Neural cell (in vitro differentiated cells): ENCODE measurements around the gene POMT2. TPM values are rescaled to one million over a fixed set of nuclear protein-coding genes. Genes with fewer than 3 reads are reported as not detected.

Source experiments
- H2AFZ ChIP-seq: fragments of 200-600, 300-800 bp; sonication (generic), shearing (Covaris generic); 2 replicates; pipeline ENCODE4 v1.6.0; 2014; ENCODE audit warnings: low read depth, mild to moderate bottlenecking, antibody characterized with exemption, low read length, moderate library complexity
- H3F3A ChIP-seq: fragments of 200-600 bp; shearing (Covaris generic); 2 replicates; pipeline ENCODE4 v1.6.1; 2016; ENCODE audit warnings: mild to moderate bottlenecking, moderate library complexity, mixed read lengths, antibody characterized with exemption, low read length; ENCODE audit not compliant: insufficient read depth, poor library complexity, severe bottlenecking
- H3K27ac ChIP-seq: fragments of 200-600, 300-800 bp; sonication (generic), shearing (Covaris generic); 2 replicates; pipeline ENCODE4 v1.5.1; 2014; ENCODE audit warnings: mild to moderate bottlenecking, low read length, moderate library complexity
- H3K27me3 ChIP-seq: fragments of 300-800, 200-600 bp; sonication (generic), shearing (Covaris generic); 2 replicates; pipeline ENCODE4 v1.6.0; 2014; ENCODE audit warnings: mild to moderate bottlenecking, low read depth, low read length, moderate library complexity; ENCODE audit not compliant: insufficient read depth
- H3K36me3 ChIP-seq: fragments of 300-800, 200-600 bp; sonication (generic), shearing (Covaris generic); 2 replicates; pipeline ENCODE4 v1.5.1; 2014; ENCODE audit warnings: mild to moderate bottlenecking, antibody characterized with exemption, low read length, moderate library complexity; ENCODE audit not compliant: insufficient read depth
- H3K4me2 ChIP-seq: fragments of 300-800, 200-600 bp; sonication (generic), shearing (Covaris generic); 2 replicates; pipeline ENCODE4 v1.6.0; 2014; ENCODE audit warnings: mild to moderate bottlenecking, low read length
- H3K4me3 ChIP-seq: fragments of 300-800, 200-600 bp; sonication (generic), shearing (Covaris generic); 2 replicates; pipeline ENCODE4 v1.5.1; 2014; ENCODE audit warnings: mild to moderate bottlenecking, low read length, moderate library complexity
- H3K79me2 ChIP-seq: fragments of 200-600 bp; shearing (Covaris generic); replicated peaks from 2 replicates; pipeline ENCODE4 v1.6.0; 2014; ENCODE audit warnings: mild to moderate bottlenecking, low read length, moderate library complexity; ENCODE audit not compliant: insufficient read depth
- H3K9ac ChIP-seq: fragments of 300-800, 200-600 bp; sonication (generic), shearing (Covaris generic); 2 replicates; pipeline ENCODE4 v1.6.1; 2016; ENCODE audit warnings: mild to moderate bottlenecking, low read length, mixed read lengths
- H3K9me2 ChIP-seq: fragments of 200-600 bp; shearing (Covaris generic); 2 replicates; pipeline ENCODE4 v1.6.1; 2016; ENCODE audit warnings: mild to moderate bottlenecking, low read length, mixed read lengths; ENCODE audit not compliant: insufficient read depth
- H3K9me3 ChIP-seq: fragments of 200-600, 300-800 bp; sonication (generic), shearing (Covaris generic); 2 replicates; pipeline ENCODE4 v1.6.1; 2016; ENCODE audit warnings: mild to moderate bottlenecking, mixed run types, low read length, moderate library complexity, mixed read lengths
- H4K20me1 ChIP-seq: fragments of 200-600 bp; shearing (Covaris generic); 2 replicates; pipeline ENCODE4 v1.6.1; 2016; ENCODE audit warnings: mild to moderate bottlenecking, mixed run types; ENCODE audit not compliant: insufficient read depth
- EP300 ChIP-seq: fragments of 450-650 bp; conservative IDR thresholded peaks from 2 replicates; pipeline ENCODE4 v1.6.1; 2014; ENCODE audit warnings: antibody characterized with exemption, mild to moderate bottlenecking, moderate library complexity; ENCODE audit not compliant: poor library complexity, severe bottlenecking
- EZH2 ChIP-seq: fragments of 200-600, 300-800 bp; shearing (Covaris generic), sonication (generic); IDR thresholded peaks from 2 replicates; pipeline ENCODE4 v1.6.1; 2014; ENCODE audit warnings: antibody characterized with exemption, low read length, borderline replicate concordance, mild to moderate bottlenecking; ENCODE audit not compliant: insufficient read depth, poor library complexity, severe bottlenecking
- MXI1 ChIP-seq: fragments of 450-650 bp; conservative IDR thresholded peaks from 2 replicates; pipeline ENCODE4 v1.6.1; 2014; ENCODE audit warnings: antibody characterized with exemption, mild to moderate bottlenecking; ENCODE audit not compliant: poor library complexity, severe bottlenecking
- POLR2AphosphoS5 ChIP-seq: IDR thresholded peaks from 2 replicates; pipeline ENCODE4 v1.6.1; 2012
- RAD21 ChIP-seq: fragments of 450-650 bp; conservative IDR thresholded peaks from 2 replicates; pipeline ENCODE4 v1.6.1; 2014; ENCODE audit warnings: antibody characterized with exemption, mild to moderate bottlenecking, moderate library complexity
- SMC3 ChIP-seq: fragments of 450-650 bp; conservative IDR thresholded peaks from 2 replicates; pipeline ENCODE4 v1.6.1; 2014; ENCODE audit warnings: antibody characterized with exemption, mild to moderate bottlenecking, moderate library complexity; ENCODE audit not compliant: poor library complexity
- TAF1 ChIP-seq: IDR thresholded peaks from 2 replicates; pipeline ENCODE4 v1.6.1; 2012; ENCODE audit warnings: low read depth
- polyA plus RNA-seq: library from polyadenylated mRNA; depleted of rRNA; stranded (reverse); fragments of >200 nt; gene quantifications from 2 replicates; pipeline ENCODE4 v1.2.3, GENCODE V29; 2014
- TF ChIP-seq, protein P1 (sequence below): fragments of 450-650 bp; IDR thresholded peaks from 2 replicates; pipeline ENCODE4 v1.5.1; 2014; ENCODE audit warnings: antibody characterized with exemption, mild to moderate bottlenecking, moderate library complexity; ENCODE audit not compliant: poor library complexity, severe bottlenecking
- TF ChIP-seq, protein P2 (sequence below): IDR thresholded peaks from 2 replicates; pipeline ENCODE4 v1.6.1; 2012; ENCODE audit warnings: borderline replicate concordance

Gene POMT2
- polyA plus RNA-seq, 1 donor from 2014 or later, result 9.6 TPM

DNA sequence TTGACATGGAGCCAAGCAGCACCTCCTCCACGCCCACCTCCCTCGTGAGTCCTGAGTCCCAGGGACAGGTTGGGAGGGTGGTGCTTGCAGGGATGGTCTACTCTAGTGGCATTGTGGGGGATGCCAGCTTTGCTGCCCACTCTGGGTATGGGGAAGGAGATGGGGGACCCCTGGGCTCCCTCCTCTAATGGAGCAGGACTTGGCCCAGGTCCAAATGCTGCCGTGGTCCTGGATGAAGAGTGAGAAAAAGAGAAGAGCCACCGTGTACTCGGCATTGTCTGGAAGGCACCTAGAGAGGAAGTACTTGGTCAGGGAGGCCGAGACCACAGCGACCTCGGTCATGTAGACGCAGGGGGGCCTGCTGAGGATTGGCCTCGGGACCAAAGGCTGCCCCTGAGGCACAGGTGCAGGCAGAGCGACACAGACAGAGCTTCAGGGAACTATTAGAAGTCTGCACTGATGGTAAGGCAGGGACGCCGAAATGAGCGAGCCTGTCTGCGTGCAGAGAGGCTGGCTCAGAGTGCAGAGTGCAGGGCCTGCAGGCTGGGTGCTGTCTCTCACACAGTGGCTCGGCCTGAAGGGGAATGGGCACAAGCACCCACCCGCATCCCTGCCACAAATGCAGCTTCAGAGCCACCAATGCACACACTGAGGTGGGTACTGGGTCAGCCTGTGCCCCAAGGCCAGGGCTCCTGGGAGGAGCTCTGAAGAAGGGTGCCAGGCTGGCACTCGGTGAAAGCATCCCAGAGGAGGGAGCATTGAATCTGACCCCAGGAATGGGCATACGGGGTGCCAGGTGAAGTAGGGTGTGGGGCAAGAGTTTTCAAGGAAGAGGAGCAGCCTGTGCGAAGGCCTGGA is 67.1 kb downstream of the POMT2 start:
- TF ChIP-seq EZH2 (no peak), MXI1 (no peak), POLR2AphosphoS5 (no peak), RAD21 (no peak), EP300 (no peak), TAF1 (no peak), SMC3 (no peak)
- TF ChIP-seq, protein P1, sequence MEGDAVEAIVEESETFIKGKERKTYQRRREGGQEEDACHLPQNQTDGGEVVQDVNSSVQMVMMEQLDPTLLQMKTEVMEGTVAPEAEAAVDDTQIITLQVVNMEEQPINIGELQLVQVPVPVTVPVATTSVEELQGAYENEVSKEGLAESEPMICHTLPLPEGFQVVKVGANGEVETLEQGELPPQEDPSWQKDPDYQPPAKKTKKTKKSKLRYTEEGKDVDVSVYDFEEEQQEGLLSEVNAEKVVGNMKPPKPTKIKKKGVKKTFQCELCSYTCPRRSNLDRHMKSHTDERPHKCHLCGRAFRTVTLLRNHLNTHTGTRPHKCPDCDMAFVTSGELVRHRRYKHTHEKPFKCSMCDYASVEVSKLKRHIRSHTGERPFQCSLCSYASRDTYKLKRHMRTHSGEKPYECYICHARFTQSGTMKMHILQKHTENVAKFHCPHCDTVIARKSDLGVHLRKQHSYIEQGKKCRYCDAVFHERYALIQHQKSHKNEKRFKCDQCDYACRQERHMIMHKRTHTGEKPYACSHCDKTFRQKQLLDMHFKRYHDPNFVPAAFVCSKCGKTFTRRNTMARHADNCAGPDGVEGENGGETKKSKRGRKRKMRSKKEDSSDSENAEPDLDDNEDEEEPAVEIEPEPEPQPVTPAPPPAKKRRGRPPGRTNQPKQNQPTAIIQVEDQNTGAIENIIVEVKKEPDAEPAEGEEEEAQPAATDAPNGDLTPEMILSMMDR, result no peak
- TF ChIP-seq, protein P2, sequence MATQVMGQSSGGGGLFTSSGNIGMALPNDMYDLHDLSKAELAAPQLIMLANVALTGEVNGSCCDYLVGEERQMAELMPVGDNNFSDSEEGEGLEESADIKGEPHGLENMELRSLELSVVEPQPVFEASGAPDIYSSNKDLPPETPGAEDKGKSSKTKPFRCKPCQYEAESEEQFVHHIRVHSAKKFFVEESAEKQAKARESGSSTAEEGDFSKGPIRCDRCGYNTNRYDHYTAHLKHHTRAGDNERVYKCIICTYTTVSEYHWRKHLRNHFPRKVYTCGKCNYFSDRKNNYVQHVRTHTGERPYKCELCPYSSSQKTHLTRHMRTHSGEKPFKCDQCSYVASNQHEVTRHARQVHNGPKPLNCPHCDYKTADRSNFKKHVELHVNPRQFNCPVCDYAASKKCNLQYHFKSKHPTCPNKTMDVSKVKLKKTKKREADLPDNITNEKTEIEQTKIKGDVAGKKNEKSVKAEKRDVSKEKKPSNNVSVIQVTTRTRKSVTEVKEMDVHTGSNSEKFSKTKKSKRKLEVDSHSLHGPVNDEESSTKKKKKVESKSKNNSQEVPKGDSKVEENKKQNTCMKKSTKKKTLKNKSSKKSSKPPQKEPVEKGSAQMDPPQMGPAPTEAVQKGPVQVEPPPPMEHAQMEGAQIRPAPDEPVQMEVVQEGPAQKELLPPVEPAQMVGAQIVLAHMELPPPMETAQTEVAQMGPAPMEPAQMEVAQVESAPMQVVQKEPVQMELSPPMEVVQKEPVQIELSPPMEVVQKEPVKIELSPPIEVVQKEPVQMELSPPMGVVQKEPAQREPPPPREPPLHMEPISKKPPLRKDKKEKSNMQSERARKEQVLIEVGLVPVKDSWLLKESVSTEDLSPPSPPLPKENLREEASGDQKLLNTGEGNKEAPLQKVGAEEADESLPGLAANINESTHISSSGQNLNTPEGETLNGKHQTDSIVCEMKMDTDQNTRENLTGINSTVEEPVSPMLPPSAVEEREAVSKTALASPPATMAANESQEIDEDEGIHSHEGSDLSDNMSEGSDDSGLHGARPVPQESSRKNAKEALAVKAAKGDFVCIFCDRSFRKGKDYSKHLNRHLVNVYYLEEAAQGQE, result no peak
- H3K79me2 ChIP-seq, result no peaks in the 10 kb centered on the region
- H4K20me1 ChIP-seq, result no peaks in the 10 kb centered on the region
- no peaks in the 10 kb centered on the region for H3K27me3 ChIP-seq
- no peak overlapping the region for H3K27ac ChIP-seq
- H3K4me3 ChIP-seq, result no peak overlapping the region
- no peaks in the 10 kb centered on the region for H3K36me3 ChIP-seq
- no peaks in the 10 kb centered on the region for H3F3A ChIP-seq
- no peaks in the 10 kb centered on the region for H3K9me3 ChIP-seq
- no peak overlapping the region for H3K4me2 ChIP-seq
- H3K9me2 ChIP-seq, result no peaks in the 10 kb centered on the region
- H3K9ac ChIP-seq, result no peak overlapping the region
- H2AFZ ChIP-seq, result no peak overlapping the region

DNA sequence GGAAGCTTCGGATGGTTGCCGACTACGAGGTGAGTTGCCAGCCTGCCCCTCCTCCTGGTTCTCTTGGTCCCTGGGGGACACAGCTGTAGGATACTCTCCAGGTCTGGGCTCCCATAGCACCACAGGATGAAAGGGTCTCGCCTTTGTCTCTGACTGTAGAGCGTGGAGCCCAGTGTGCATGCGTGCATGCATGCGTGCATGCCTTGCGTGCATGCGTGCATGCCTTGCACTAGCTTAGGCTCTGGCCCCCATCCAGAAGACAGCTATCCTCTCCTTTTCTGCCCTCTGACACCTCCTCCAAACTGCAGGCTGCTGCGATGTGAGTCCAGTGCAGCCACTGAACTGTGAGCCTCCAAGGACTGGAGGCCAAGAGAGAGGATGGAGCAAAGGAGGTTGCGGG is 68.8 kb downstream of the POMT2 start:
- no peaks in the 10 kb centered on the region for H3F3A ChIP-seq
- no peaks in the 10 kb centered on the region for H4K20me1 ChIP-seq
- H3K9me2 ChIP-seq, result no peaks in the 10 kb centered on the region
- no peak overlapping the region for H3K27ac ChIP-seq
- TF ChIP-seq SMC3, result no peak
- no peak for TF ChIP-seq POLR2AphosphoS5
- no peak for TF ChIP-seq MXI1
- TF ChIP-seq EZH2, result no peak
- TF ChIP-seq, protein P1, result no peak
- no peak for TF ChIP-seq TAF1
- TF ChIP-seq RAD21, result no peak
- TF ChIP-seq, protein P2, result no peak
- no peak for TF ChIP-seq EP300
- no peaks in the 10 kb centered on the region for H3K79me2 ChIP-seq
- no peak overlapping the region for H2AFZ ChIP-seq
- no peak overlapping the region for H3K4me3 ChIP-seq
- no peaks in the 10 kb centered on the region for H3K9me3 ChIP-seq
- H3K9ac ChIP-seq, result no peak overlapping the region
- no peaks in the 10 kb centered on the region for H3K27me3 ChIP-seq
- H3K36me3 ChIP-seq, result peaks cover under 1% of the 10 kb centered on the region
- no peak overlapping the region for H3K4me2 ChIP-seq
